OCI-LY3 (cell line): Measurements from ENCODE around the gene SHISA2.

Experiments
- H2AFZ ChIP-seq: fragments of 200-600, 300-600 bp; shearing (Covaris generic); 2 replicates; pipeline ENCODE4 v1.6.0; 2014; ENCODE audit warnings: antibody characterized with exemption, low read depth, low read length
- H3K27ac ChIP-seq: fragments of 200-600, 300-600 bp; sonication (generic); 2 replicates; pipeline ENCODE4 v1.5.1; 2014; ENCODE audit warnings: mild to moderate bottlenecking, low read length, moderate library complexity, mixed read lengths
- H3K27me3 ChIP-seq: fragments of 200-600, 300-600 bp; sonication (generic); 2 replicates; pipeline ENCODE4 v1.6.1; 2014; ENCODE audit warnings: low read depth, low read length, mixed read lengths
- H3K36me3 ChIP-seq: fragments of 200-600, 300-600 bp; sonication (generic); replicated peaks from 2 replicates; pipeline ENCODE3; 2014; ENCODE audit warnings: low read depth, low read length, mixed read lengths
- H3K4me1 ChIP-seq: fragments of 300-600, 200-600 bp; sonication (generic); 2 replicates; pipeline ENCODE4 v1.6.1; 2014; ENCODE audit warnings: low read length, mixed read lengths
- H3K4me2 ChIP-seq: fragments of 200-600, 300-600 bp; sonication (generic); 2 replicates; pipeline ENCODE4 v1.6.1; 2014; ENCODE audit warnings: low read length, mixed read lengths
- H3K4me3 ChIP-seq: fragments of 300-600, 200-600 bp; sonication (generic); 2 replicates; pipeline ENCODE4 v1.5.1; 2014; ENCODE audit warnings: antibody characterized with exemption, mild to moderate bottlenecking, low read length, moderate library complexity
- H3K79me2 ChIP-seq: fragments of 300-600, 200-600 bp; shearing (Covaris generic); 2 replicates; pipeline ENCODE4 v1.6.1; 2014; ENCODE audit warnings: mild to moderate bottlenecking, low read length, mixed read lengths
- H3K9ac ChIP-seq: fragments of 300-600, 200-600 bp; shearing (Covaris generic); 2 replicates; pipeline ENCODE4 v1.6.0; 2014; ENCODE audit warnings: mild to moderate bottlenecking, low read length, moderate library complexity
- H3K9me3 ChIP-seq: fragments of 200-600, 300-600 bp; shearing (Covaris generic); 2 replicates; pipeline ENCODE4 v1.6.1; 2014; ENCODE audit warnings: low read length, mixed read lengths; ENCODE audit not compliant: insufficient read depth
- H4K20me1 ChIP-seq: fragments of 200-600, 300-600 bp; sonication (generic); 2 replicates; pipeline ENCODE4 v1.6.1; 2016; ENCODE audit warnings: low read length, mixed read lengths; ENCODE audit not compliant: insufficient read depth
- CTCF ChIP-seq: fragments of 200-600, 300-600 bp; sonication (generic); IDR thresholded peaks from 2 replicates; pipeline ENCODE4 v1.5.1; 2014; ENCODE audit warnings: antibody characterized with exemption, low read length, low read depth
- EZH2phosphoT487 ChIP-seq: fragments of 200-600 bp; shearing (Covaris generic); IDR thresholded peaks from 2 replicates; pipeline ENCODE4 v1.6.1; 2018; ENCODE audit warnings: antibody characterized with exemption, mixed run types, low read depth

The SHISA2 gene

GRCh38 chr13:26060357-26060756 is 8.5 kb upstream of the SHISA2 start:
- no peak overlapping the region for H3K4me2 ChIP-seq

GRCh38 chr13:26058704-26059103 is 6.9 kb upstream of the SHISA2 start:
- TF ChIP-seq EZH2phosphoT487 (no peak), CTCF (no peak)
- no peak overlapping the region for H3K27ac ChIP-seq
- H3K4me2 ChIP-seq = no peak overlapping the region
- H3K4me3 ChIP-seq = no peak overlapping the region
- H3K79me2 ChIP-seq = no peaks in the 10 kb centered on the region
- no peaks in the 10 kb centered on the region for H3K27me3 ChIP-seq
- H3K4me1 ChIP-seq = no peaks in the 10 kb centered on the region
- no peak overlapping the region for H2AFZ ChIP-seq
- H4K20me1 ChIP-seq = no peaks in the 10 kb centered on the region
- H3K9me3 ChIP-seq = no peaks in the 10 kb centered on the region
- H3K9ac ChIP-seq = no peak overlapping the region
- H3K36me3 ChIP-seq = no peaks in the 10 kb centered on the region

More at GRCh38 chr13:26060357-26060756, 8.5 kb upstream of the SHISA2 start:
- H2AFZ ChIP-seq = no peak overlapping the region
- H3K36me3 ChIP-seq = no peaks in the 10 kb centered on the region
- H3K9me3 ChIP-seq = no peaks in the 10 kb centered on the region
- no peaks in the 10 kb centered on the region for H3K4me1 ChIP-seq
- no peak overlapping the region for H3K9ac ChIP-seq
- no peak overlapping the region for H3K4me3 ChIP-seq
- H3K79me2 ChIP-seq = no peaks in the 10 kb centered on the region
- no peak for TF ChIP-seq EZH2phosphoT487
- no peak for TF ChIP-seq CTCF
- H3K27me3 ChIP-seq = no peaks in the 10 kb centered on the region
- no peak overlapping the region for H3K27ac ChIP-seq
- H4K20me1 ChIP-seq = no peaks in the 10 kb centered on the region

- no peaks in the 10 kb centered on the region for H3K36me3 ChIP-seq
- no peaks in the 10 kb centered on the region for H3K79me2 ChIP-seq
- TF ChIP-seq CTCF (no peak), EZH2phosphoT487 (no peak)
- H3K4me2 ChIP-seq = no peak overlapping the region
- H3K4me3 ChIP-seq = no peak overlapping the region
- H4K20me1 ChIP-seq = no peaks in the 10 kb centered on the region
- H3K4me1 ChIP-seq = no peaks in the 10 kb centered on the region
- no peaks in the 10 kb centered on the region for H3K9me3 ChIP-seq
- no peak overlapping the region for H3K9ac ChIP-seq
- no peak overlapping the region for H3K27ac ChIP-seq
- H2AFZ ChIP-seq = no peak overlapping the region
- no peaks in the 10 kb centered on the region for H3K27me3 ChIP-seq
Observed at GRCh38 chr13:26054896-26055295, 3.1 kb upstream of the SHISA2 start.

GRCh38 chr13:26053418-26053980 is 1.7 kb upstream of the SHISA2 start:
- Histone ChIP-seq H3K9me3 (no peaks in the 10 kb centered on the region), H3K9ac (no peak overlapping the region), H3K36me3 (no peaks in the 10 kb centered on the region), H4K20me1 (no peaks in the 10 kb centered on the region), H3K4me3 (no peak overlapping the region), H2AFZ (no peak overlapping the region), H3K4me1 (no peaks in the 10 kb centered on the region), H3K4me2 (no peak overlapping the region), H3K27ac (no peak overlapping the region), H3K79me2 (no peaks in the 10 kb centered on the region), H3K27me3 (no peaks in the 10 kb centered on the region)
- TF ChIP-seq CTCF (no peak), EZH2phosphoT487 (no peak)
